Activated CD4-positive, alpha-beta T cell treated with anti-CD3 and anti-CD28 coated beads, Interleukin-2, amount 10 ng/mL, durations not matched to agents 24 days and 14 days (primary cell): ENCODE measurements around the gene BRAF. TPM values are rescaled to one million over a fixed set of nuclear protein-coding genes. Genes with fewer than 3 reads are reported as not detected.
"Not testable (repeated sequence)": the region's sequence is repeated elsewhere in the genome, so short reads cannot be mapped to it uniquely, and the experiment has no call there.

Experiments
- DNase-seq: peaks from one replicate; pipeline ENCODE4 v3.0.0; 2022
- H3K27ac Mint-ChIP-seq: one replicate; pipeline ENCODE4 v1.8.0; 2022; ENCODE audit warnings: mild to moderate bottlenecking, mixed read lengths
- H3K27me3 Mint-ChIP-seq: one replicate; pipeline ENCODE4 v1.8.0; 2022; ENCODE audit warnings: mixed read lengths
- H3K36me3 Mint-ChIP-seq: one replicate; pipeline ENCODE4 v1.8.0; 2022; ENCODE audit warnings: low read depth, mild to moderate bottlenecking, mixed read lengths
- H3K4me1 Mint-ChIP-seq: one replicate; pipeline ENCODE4 v1.8.0; 2021; ENCODE audit warnings: mixed read lengths
- H3K4me3 Mint-ChIP-seq: one replicate; pipeline ENCODE4 v1.8.0; 2022; ENCODE audit warnings: mild to moderate bottlenecking, moderate library complexity, mixed read lengths
- H3K9me3 Mint-ChIP-seq: one replicate; pipeline ENCODE4 v1.8.0; 2021; ENCODE audit warnings: mixed read lengths
- intact Hi-C: fragments of 100-400 bp; cut with micrococcal nuclease; formaldehyde crosslinking; loops from one replicate; pipeline ENCODE4 v1.15.1; 2023
- total RNA-seq: library from RNA; stranded (reverse); gene quantifications from 2 replicates; pipeline ENCODE4 v1.2.3, GENCODE V29; 2022

Gene BRAF
- total RNA-seq, 1 donor from 2014 or later: 22.4 TPM

- no peak for DNase-seq
- Mint-ChIP-seq H3K9me3 (no peaks in the 10 kb centered on the region), H3K36me3 (no peaks in the 10 kb centered on the region), H3K4me3 (no peak overlapping the region), H3K4me1 (peaks cover 7% of the 10 kb centered on the region), H3K27ac (no peak overlapping the region), H3K27me3 (peaks cover 24% of the 10 kb centered on the region)
- intact Hi-C loops: no loop called here
These were observed 2.6 kb upstream of the BRAF start for GRCh38 chr7:140927351-140927750.

GRCh38 chr7:140926021-140926817 lies 1.5 kb upstream of the BRAF start:
- peaks cover 7% of the 10 kb centered on the region for H3K4me1 Mint-ChIP-seq
- no peaks in the 10 kb centered on the region for H3K36me3 Mint-ChIP-seq
- peak overlapping the region; percentile 13 for H3K4me3 Mint-ChIP-seq
- peak overlapping the region; percentile 34 for H3K27ac Mint-ChIP-seq
- DNase-seq: no peak
- intact Hi-C loops: no loop called here
- peaks cover 24% of the 10 kb centered on the region for H3K27me3 Mint-ChIP-seq
- no peaks in the 10 kb centered on the region for H3K9me3 Mint-ChIP-seq

- peak; percentile 92 for DNase-seq
- Mint-ChIP-seq H3K4me3 (no peak overlapping the region), H3K4me1 (peaks cover 14% of the 10 kb centered on the region), H3K36me3 (no peaks in the 10 kb centered on the region), H3K27ac (no peak overlapping the region), H3K9me3 (no peaks in the 10 kb centered on the region), H3K27me3 (peaks cover 11% of the 10 kb centered on the region)
- intact Hi-C loops: loop anchor here (1.0 to 2.0 kb wide), 4 partner anchors 48 to 227 kb away; partner anchors contain the start of genes MRPS33 and NDUFB2
These were observed 509 bp downstream of the BRAF start for GRCh38 chr7:140924019-140924820.

GRCh38 chr7:140923358-140924006 lies 1.2 kb downstream of the BRAF start:
- peaks cover 7% of the 10 kb centered on the region for H3K27me3 Mint-ChIP-seq

GRCh38 chr7:140922741-140923345 lies 1.9 kb downstream of the BRAF start:
- no peak overlapping the region for H3K4me3 Mint-ChIP-seq
- intact Hi-C loops: loop anchor here (1.0 kb wide), 1 partner anchor 21 kb away; no protein-coding TSS in a partner anchor
- peaks cover 5% of the 10 kb centered on the region for H3K27me3 Mint-ChIP-seq
- no peak for DNase-seq
- H3K27ac Mint-ChIP-seq: no peak overlapping the region
- peaks cover 14% of the 10 kb centered on the region for H3K4me1 Mint-ChIP-seq
- H3K9me3 Mint-ChIP-seq: no peaks in the 10 kb centered on the region
- no peaks in the 10 kb centered on the region for H3K36me3 Mint-ChIP-seq

More at GRCh38 chr7:140923358-140924006, 1.2 kb downstream of the BRAF start:
- intact Hi-C loops: loop anchor here (1.0 to 2.0 kb wide), 5 partner anchors 21 to 227 kb away; partner anchors contain the start of genes MRPS33 and NDUFB2
- H3K27ac Mint-ChIP-seq: no peak overlapping the region
- H3K4me3 Mint-ChIP-seq: no peak overlapping the region
- no peaks in the 10 kb centered on the region for H3K36me3 Mint-ChIP-seq
- H3K4me1 Mint-ChIP-seq: peaks cover 14% of the 10 kb centered on the region
- DNase-seq: peak; percentile 69
- no peaks in the 10 kb centered on the region for H3K9me3 Mint-ChIP-seq

- H3K27me3 Mint-ChIP-seq: peaks cover 2% of the 10 kb centered on the region
- no peak overlapping the region for H3K4me3 Mint-ChIP-seq
- no peak overlapping the region for H3K27ac Mint-ChIP-seq
- no peaks in the 10 kb centered on the region for H3K36me3 Mint-ChIP-seq
- no peak for DNase-seq
- peaks cover 19% of the 10 kb centered on the region for H3K4me1 Mint-ChIP-seq
- H3K9me3 Mint-ChIP-seq: no peaks in the 10 kb centered on the region
- intact Hi-C loops: no loop called here
These were observed 4.0 kb downstream of the BRAF start for GRCh38 chr7:140920745-140921144.

GRCh38 chr7:140918236-140918635 lies 6.5 kb downstream of the BRAF start:
- Mint-ChIP-seq H3K27ac (no peak overlapping the region), H3K36me3 (no peaks in the 10 kb centered on the region), H3K27me3 (no peaks in the 10 kb centered on the region), H3K9me3 (no peaks in the 10 kb centered on the region), H3K4me3 (no peak overlapping the region), H3K4me1 (peaks cover 13% of the 10 kb centered on the region)
- intact Hi-C loops: no loop called here
- no peak for DNase-seq

GRCh38 chr7:140917258-140917657 lies 7.5 kb downstream of the BRAF start:
- no peak for DNase-seq
- intact Hi-C loops: no loop called here
- Mint-ChIP-seq H3K4me3 (no peak overlapping the region), H3K9me3 (no peaks in the 10 kb centered on the region), H3K4me1 (peaks cover 16% of the 10 kb centered on the region), H3K27me3 (no peaks in the 10 kb centered on the region), H3K27ac (no peak overlapping the region), H3K36me3 (no peaks in the 10 kb centered on the region)

GRCh38 chr7:140915935-140916555 lies 8.7 kb downstream of the BRAF start:
- DNase-seq: no peak

GRCh38 chr7:140914083-140914482 lies 10.6 kb downstream of the BRAF start:
- intact Hi-C loops: no loop called here
- Mint-ChIP-seq H3K27me3 (no peaks in the 10 kb centered on the region), H3K9me3 (no peaks in the 10 kb centered on the region), H3K36me3 (peaks cover 2% of the 10 kb centered on the region), H3K4me1 (peaks cover 11% of the 10 kb centered on the region), H3K27ac (no peak overlapping the region), H3K4me3 (no peak overlapping the region)
- no peak for DNase-seq

More at GRCh38 chr7:140915935-140916555, 8.7 kb downstream of the BRAF start:
- Mint-ChIP-seq H3K9me3 (no peaks in the 10 kb centered on the region), H3K27me3 (no peaks in the 10 kb centered on the region), H3K27ac (no peak overlapping the region), H3K4me3 (no peak overlapping the region), H3K36me3 (no peaks in the 10 kb centered on the region), H3K4me1 (peaks cover 19% of the 10 kb centered on the region)
- intact Hi-C loops: no loop called here

- H3K27ac Mint-ChIP-seq, DNase-seq, intact Hi-C loops, H3K4me3 Mint-ChIP-seq, H3K27me3 Mint-ChIP-seq, H3K36me3 Mint-ChIP-seq, H3K9me3 Mint-ChIP-seq: not testable (repeated sequence)
- peaks cover 11% of the 10 kb centered on the region for H3K4me1 Mint-ChIP-seq
These were observed 11.2 kb downstream of the BRAF start for GRCh38 chr7:140913596-140913928.

GRCh38 chr7:140911746-140912145 lies 13.0 kb downstream of the BRAF start:
- Mint-ChIP-seq H3K27me3 (no peaks in the 10 kb centered on the region), H3K4me1 (peaks cover 9% of the 10 kb centered on the region), H3K36me3 (peaks cover 4% of the 10 kb centered on the region), H3K4me3 (no peak overlapping the region), H3K9me3 (no peaks in the 10 kb centered on the region), H3K27ac (no peak overlapping the region)
- no peak for DNase-seq
- intact Hi-C loops: no loop called here

GRCh38 chr7:140909476-140910161 lies 15.1 kb downstream of the BRAF start:
- intact Hi-C loops: no loop called here
- Mint-ChIP-seq H3K27me3 (no peaks in the 10 kb centered on the region), H3K9me3 (no peaks in the 10 kb centered on the region), H3K4me3 (no peak overlapping the region), H3K36me3 (peaks cover 6% of the 10 kb centered on the region), H3K27ac (no peak overlapping the region), H3K4me1 (peaks cover 5% of the 10 kb centered on the region)
- DNase-seq: no peak
